Measurements from ENCODE around the gene GPR42. TPM values are rescaled to one million over a fixed set of nuclear protein-coding genes. Genes with fewer than 3 reads are reported as not detected.
"Not testable (repeated sequence)": the region's sequence is repeated elsewhere in the genome, so short reads cannot be mapped to it uniquely, and the experiment has no call there.

Gene GPR42
- total and polyA plus RNA-seq, 4 donors, result 0.21 to 1.5 TPM; not detected in 2

DNA sequence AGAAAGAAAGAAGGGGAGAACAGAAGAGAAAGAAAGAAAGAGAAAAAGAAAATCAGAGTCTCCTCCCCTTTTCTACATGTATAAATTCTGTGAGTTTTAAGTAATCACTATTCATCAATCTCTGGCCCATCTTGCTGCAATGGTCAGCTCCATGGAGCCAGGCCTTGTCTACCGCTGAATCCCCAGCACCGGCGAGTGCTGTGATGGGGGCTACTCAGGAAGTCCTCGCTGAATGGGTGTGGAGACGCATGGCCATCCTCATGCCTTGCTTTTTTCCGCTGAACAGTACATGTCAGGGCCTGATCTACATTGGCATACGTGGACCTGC lies 29.9 kb downstream of the GPR42 start:
- Histone ChIP-seq H3K9ac (ENCODE audit: insufficient read depth in 1 of 2, low read length in 2 of 2) (no peak overlapping the region), H3K4me3 (no peak overlapping the region), H3K27ac (ENCODE audit: low read depth in 1 of 2, low read length in 1 of 2) (no peak overlapping the region), H3K4me1 (ENCODE audit: control insufficient read depth in 5 of 5, insufficient read depth in 5 of 5, low read length in 5 of 5) (peaks cover 0 to 3% (median 3%) of the 10 kb centered on the region in 5 donors), H3K9me3 (ENCODE audit: control insufficient read depth in 4 of 4, insufficient read depth in 3 of 4, low read length in 3 of 4) (no peaks in the 10 kb centered on the region), H3K27me3 (ENCODE audit: control insufficient read depth in 3 of 3, insufficient read depth in 3 of 3, low read length in 2 of 3) (no peaks in the 10 kb centered on the region), H3K36me3 (ENCODE audit: control insufficient read depth in 4 of 4, insufficient read depth in 4 of 4, low read length in 4 of 4) (no peaks in the 10 kb centered on the region)
- DNase-seq (no peak), ATAC-seq (ENCODE audit: insufficient read depth, low FRiP score) (no peak)
- no peak for TF ChIP-seq CTCF (IDR thresholded peaks at IDR 0.05; ENCODE audit: control extremely low read depth, extremely low read depth)
- WGBS, 2 donors, result 95 to 98% methylated on average over 7 of the region's 7 CpGs

- H3K27me3 ChIP-seq (ENCODE audit: control insufficient read depth in 3 of 3, insufficient read depth in 3 of 3, low read length in 2 of 3); H3K36me3 ChIP-seq (ENCODE audit: control insufficient read depth in 4 of 4, insufficient read depth in 4 of 4, low read length in 4 of 4); H3K4me3 ChIP-seq; H3K27ac ChIP-seq (ENCODE audit: low read depth in 1 of 2, low read length in 1 of 2); H3K9ac ChIP-seq (ENCODE audit: insufficient read depth in 1 of 2, low read length in 2 of 2); DNase-seq; ATAC-seq (ENCODE audit: insufficient read depth, low FRiP score); H3K4me1 ChIP-seq (ENCODE audit: control insufficient read depth in 5 of 5, insufficient read depth in 5 of 5, low read length in 5 of 5); H3K9me3 ChIP-seq (ENCODE audit: control insufficient read depth in 4 of 4, insufficient read depth in 3 of 4, low read length in 3 of 4): not testable (repeated sequence)
- 88 to 92% methylated on average over 9 of the region's 9 CpGs for WGBS, 2 donors
Measured at GRCh38 chr19:35401416-35401815, 30.5 kb downstream of the GPR42 start.

- Histone ChIP-seq H3K4me3 (no peak overlapping the region), H3K36me3 (ENCODE audit: control insufficient read depth in 4 of 4, insufficient read depth in 4 of 4, low read length in 4 of 4) (no peaks in the 10 kb centered on the region), H3K27me3 (ENCODE audit: control insufficient read depth in 3 of 3, insufficient read depth in 3 of 3, low read length in 2 of 3) (no peaks in the 10 kb centered on the region), H3K4me1 (ENCODE audit: control insufficient read depth in 5 of 5, insufficient read depth in 5 of 5, low read length in 5 of 5) (peaks cover 0 to 3% (median 0%) of the 10 kb centered on the region in 5 donors), H3K27ac (ENCODE audit: low read depth in 1 of 2, low read length in 1 of 2) (no peak overlapping the region), H3K9ac (ENCODE audit: insufficient read depth in 1 of 2, low read length in 2 of 2) (no peak overlapping the region), H3K9me3 (ENCODE audit: control insufficient read depth in 4 of 4, insufficient read depth in 3 of 4, low read length in 3 of 4) (no peaks in the 10 kb centered on the region)
- 75 to 81% methylated on average over 8 of the region's 8 CpGs for WGBS, 2 donors
- DNase-seq (no peak), ATAC-seq (ENCODE audit: insufficient read depth, low FRiP score) (no peak)
- TF ChIP-seq CTCF (IDR thresholded peaks at IDR 0.05; ENCODE audit: control extremely low read depth, extremely low read depth), result no peak
Measured at GRCh38 chr19:35403116-35403760, 32.4 kb downstream of the GPR42 start.

- Histone ChIP-seq H3K9ac (ENCODE audit: insufficient read depth in 1 of 2, low read length in 2 of 2) (no peak overlapping the region), H3K36me3 (ENCODE audit: control insufficient read depth in 4 of 4, insufficient read depth in 4 of 4, low read length in 4 of 4) (no peaks in the 10 kb centered on the region), H3K27me3 (ENCODE audit: control insufficient read depth in 3 of 3, insufficient read depth in 3 of 3, low read length in 2 of 3) (no peaks in the 10 kb centered on the region), H3K4me3 (no peak overlapping the region), H3K4me1 (ENCODE audit: control insufficient read depth in 5 of 5, insufficient read depth in 5 of 5, low read length in 5 of 5) (peaks cover 0 to 3% (median 0%) of the 10 kb centered on the region in 5 donors), H3K9me3 (ENCODE audit: control insufficient read depth in 4 of 4, insufficient read depth in 3 of 4, low read length in 3 of 4) (no peaks in the 10 kb centered on the region), H3K27ac (ENCODE audit: low read depth in 1 of 2, low read length in 1 of 2) (no peak overlapping the region)
- peak; percentile 50 to 63 (median 56) for DNase-seq
- WGBS, 2 donors, result 73 to 76% methylated on average over 11 of the region's 11 CpGs
- no peak for TF ChIP-seq CTCF (IDR thresholded peaks at IDR 0.05; ENCODE audit: control extremely low read depth, extremely low read depth)
- ATAC-seq (ENCODE audit: insufficient read depth, low FRiP score), result no peak
Measured at GRCh38 chr19:35404879-35405622, 34.2 kb downstream of the GPR42 start.

All from lung (tissue), 12 donors.